Measurements from ENCODE around the gene ARMH3.
"Not testable (repeated sequence)": the region's sequence is repeated elsewhere in the genome, so short reads cannot be mapped to it uniquely, and the experiment has no call there.

Gene ARMH3

GRCh38 chr10:102066399-102067088 is 10.6 kb upstream of the ARMH3 start:
- peak overlapping the region; percentile 86 for H3K4me3 ChIP-seq (ENCODE audit: low read depth, low read length)
- TF ChIP-seq, protein P1, sequence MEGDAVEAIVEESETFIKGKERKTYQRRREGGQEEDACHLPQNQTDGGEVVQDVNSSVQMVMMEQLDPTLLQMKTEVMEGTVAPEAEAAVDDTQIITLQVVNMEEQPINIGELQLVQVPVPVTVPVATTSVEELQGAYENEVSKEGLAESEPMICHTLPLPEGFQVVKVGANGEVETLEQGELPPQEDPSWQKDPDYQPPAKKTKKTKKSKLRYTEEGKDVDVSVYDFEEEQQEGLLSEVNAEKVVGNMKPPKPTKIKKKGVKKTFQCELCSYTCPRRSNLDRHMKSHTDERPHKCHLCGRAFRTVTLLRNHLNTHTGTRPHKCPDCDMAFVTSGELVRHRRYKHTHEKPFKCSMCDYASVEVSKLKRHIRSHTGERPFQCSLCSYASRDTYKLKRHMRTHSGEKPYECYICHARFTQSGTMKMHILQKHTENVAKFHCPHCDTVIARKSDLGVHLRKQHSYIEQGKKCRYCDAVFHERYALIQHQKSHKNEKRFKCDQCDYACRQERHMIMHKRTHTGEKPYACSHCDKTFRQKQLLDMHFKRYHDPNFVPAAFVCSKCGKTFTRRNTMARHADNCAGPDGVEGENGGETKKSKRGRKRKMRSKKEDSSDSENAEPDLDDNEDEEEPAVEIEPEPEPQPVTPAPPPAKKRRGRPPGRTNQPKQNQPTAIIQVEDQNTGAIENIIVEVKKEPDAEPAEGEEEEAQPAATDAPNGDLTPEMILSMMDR (IDR thresholded peaks at IDR 0.05; ENCODE audit: low read depth, low read length, missing control alignments), result no peak
- DNase-seq (ENCODE audit: low read depth), result no peak

DNA sequence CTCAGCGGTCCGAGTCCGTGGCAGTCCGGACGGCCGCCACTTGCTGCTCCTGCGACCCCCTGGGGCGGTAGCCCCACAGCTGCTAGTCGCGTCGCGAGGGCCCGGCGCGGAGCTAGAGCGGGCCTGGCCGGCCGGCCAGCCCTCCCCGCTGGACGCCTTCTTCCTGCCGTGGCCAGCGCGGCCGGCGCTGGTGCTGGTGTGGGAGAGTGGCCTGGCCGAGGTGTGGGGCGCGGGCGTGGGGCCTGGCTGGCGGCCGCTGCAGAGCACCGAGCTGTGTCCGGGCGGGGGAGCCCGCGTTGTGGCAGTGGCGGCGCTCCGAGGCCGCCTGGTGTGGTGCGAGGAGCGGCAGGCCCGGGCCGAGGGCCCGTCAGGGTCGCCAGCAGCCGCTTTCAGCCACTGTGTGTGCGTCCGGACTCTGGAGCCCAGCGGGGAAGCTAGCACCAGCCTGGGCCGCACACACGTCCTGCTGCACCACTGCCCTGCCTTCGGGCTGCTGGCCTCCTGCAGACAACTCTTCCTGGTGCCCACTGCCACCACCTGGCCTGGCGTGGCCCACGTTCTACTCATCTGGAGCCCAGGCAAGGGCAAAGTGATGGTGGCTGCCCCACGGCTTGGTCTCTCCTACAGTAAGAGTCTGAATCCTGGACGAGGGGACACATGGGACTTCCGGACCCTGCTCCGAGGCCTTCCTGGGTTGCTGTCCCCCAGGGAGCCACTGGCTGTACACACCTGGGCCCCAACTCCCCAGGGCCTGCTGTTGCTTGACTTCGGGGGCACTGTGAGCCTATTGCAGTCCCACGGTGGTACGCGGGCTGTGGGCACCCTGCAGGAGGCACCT is 9.8 kb upstream of the ARMH3 start:
- peak overlapping the region; percentile 86 for H3K4me3 ChIP-seq (ENCODE audit: low read depth, low read length)
- TF ChIP-seq, protein P1 (IDR thresholded peaks at IDR 0.05; ENCODE audit: low read depth, low read length, missing control alignments), result no peak
- DNase-seq (ENCODE audit: low read depth), result no peak

- peak; percentile 53 for DNase-seq (ENCODE audit: low read depth)
- TF ChIP-seq, protein P1 (IDR thresholded peaks at IDR 0.05; ENCODE audit: low read depth, low read length, missing control alignments), result no peak
- peak within 1 kb of the TSS; percentile 86 for H3K4me3 ChIP-seq (ENCODE audit: low read depth, low read length)
Observed at GRCh38 chr10:102064868-102065560, 9.0 kb upstream of the ARMH3 start, which contains the start of gene HPS6. HPS6 (plus strand) TSS chr10:102065349; CDS start chr10:102065475, 126 bp downstream.

DNA sequence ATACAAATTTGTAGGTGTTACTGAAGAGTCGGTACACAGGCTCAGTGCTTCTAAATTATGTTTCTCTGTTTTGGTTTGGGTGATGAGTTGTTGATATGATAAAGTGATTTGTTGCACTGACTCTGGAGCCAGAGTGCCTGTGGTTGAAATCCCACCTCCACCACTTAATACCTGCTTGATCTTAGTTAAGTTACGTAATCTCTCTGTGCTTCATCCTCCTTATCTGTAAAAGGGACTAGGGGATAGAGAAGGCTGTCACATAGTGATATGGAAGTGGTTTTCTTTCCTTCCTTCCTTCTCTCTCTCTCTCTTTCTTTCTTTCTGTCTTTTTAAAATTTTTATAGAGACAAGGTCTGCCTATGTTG is 8.5 kb upstream of the ARMH3 start:
- H3K4me3 ChIP-seq (ENCODE audit: low read depth, low read length), result peak overlapping the region; percentile 86
- TF ChIP-seq, protein P1 (IDR thresholded peaks at IDR 0.05; ENCODE audit: low read depth, low read length, missing control alignments), result no peak
- DNase-seq (ENCODE audit: low read depth), result no peak

GRCh38 chr10:102059987-102060386 is 4.0 kb upstream of the ARMH3 start:
- no peak for DNase-seq (ENCODE audit: low read depth)
- TF ChIP-seq, protein P1 (IDR thresholded peaks at IDR 0.05; ENCODE audit: low read depth, low read length, missing control alignments), result no peak
- H3K4me3 ChIP-seq (ENCODE audit: low read depth, low read length), result no peak overlapping the region

DNA sequence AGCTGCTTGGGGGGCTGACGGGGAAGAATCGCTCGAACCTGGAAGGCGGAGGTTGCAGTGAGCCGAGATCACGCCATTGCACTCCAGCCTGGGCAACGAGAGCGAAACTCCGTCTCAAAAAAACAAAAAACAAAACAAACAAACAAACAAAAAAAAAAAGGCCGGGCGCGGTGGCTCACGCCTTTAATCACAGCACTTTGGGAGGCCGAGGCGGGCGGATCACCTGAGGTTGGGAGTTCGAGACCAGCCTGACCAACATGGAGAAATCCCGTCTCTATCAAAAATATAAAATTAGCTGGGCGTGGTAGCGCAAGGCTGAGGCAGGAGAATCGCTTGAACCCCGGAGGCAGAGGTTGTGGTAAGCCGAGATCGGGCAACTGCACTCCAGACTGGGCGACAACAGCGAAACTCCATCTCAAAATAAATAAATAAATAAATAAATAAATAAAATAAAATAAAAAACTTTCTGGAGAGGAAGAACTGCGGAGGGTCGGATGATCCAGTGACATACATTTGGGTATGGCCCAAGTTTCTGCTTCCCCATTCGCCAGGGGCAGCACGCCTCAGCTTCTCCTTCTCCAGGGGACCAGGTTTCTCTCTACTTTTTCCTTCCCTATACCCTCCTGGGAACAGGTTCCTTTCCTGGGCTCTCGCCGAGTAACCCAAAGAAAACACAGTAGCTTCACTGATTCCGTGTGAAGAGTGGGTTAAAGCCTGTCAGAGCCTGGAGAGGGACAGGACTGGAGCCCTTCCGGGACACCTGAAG is 909 bp downstream of the ARMH3 start:
- not testable (repeated sequence) for DNase-seq (ENCODE audit: low read depth)
- peak overlapping the region; percentile 90 for H3K4me3 ChIP-seq (ENCODE audit: low read depth, low read length)
